HG03103 (cell line): ENCODE measurements around the gene PELI1.

ENCODE experiments used
- ATAC-seq: cut with Tn5 transposase; IDR thresholded peaks from one replicate; pipeline ENCODE4 v1.9.1; 2021; ENCODE audit warnings: low read depth; ENCODE audit not compliant: unreplicated experiment

Gene PELI1, protein sequence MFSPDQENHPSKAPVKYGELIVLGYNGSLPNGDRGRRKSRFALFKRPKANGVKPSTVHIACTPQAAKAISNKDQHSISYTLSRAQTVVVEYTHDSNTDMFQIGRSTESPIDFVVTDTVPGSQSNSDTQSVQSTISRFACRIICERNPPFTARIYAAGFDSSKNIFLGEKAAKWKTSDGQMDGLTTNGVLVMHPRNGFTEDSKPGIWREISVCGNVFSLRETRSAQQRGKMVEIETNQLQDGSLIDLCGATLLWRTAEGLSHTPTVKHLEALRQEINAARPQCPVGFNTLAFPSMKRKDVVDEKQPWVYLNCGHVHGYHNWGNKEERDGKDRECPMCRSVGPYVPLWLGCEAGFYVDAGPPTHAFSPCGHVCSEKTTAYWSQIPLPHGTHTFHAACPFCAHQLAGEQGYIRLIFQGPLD

DNA sequence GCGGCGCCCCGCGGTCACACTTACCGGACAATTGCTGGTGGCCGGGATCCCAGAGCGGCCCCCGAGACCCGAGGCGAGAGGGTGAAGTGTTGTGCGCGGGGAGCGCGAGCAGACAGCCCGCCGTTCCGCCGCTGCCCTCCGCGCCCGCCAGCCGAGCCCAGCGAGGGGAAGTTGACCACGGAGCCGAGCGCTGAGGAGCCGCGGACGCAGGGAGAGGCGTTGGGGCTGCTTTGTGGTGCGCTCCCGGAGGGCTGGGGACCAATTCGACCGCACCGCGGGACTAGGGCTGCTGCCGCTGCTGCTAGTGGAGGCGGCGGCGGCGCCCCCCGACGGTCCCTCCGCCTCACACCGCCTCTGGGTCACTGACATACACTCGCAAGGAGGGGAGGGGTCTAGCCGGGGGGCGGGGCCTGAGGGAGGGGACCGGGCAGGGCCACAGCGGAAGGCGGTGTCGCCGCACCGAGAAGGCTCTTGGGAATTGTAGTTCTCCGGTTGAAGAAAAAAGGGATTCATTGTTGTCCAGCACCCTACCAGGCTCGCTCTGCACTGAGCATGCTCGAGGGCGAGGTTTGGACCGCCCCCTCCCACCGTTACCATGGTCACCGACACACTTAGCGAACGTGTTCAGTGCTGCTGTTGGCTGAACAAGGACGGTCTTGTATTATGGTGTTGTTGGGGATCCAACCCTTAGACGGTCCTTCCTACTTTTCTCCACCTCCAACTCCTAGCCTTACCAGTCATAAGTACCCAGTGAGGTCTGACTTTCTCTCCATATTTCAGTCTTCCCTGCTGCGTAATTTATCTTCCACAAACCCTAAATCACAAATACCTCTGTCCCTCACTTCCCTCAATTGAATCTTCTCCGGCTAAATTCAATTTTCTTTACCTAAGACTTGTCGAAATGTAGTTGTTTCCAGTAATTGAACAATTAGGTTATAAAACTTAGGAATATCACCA lies at the start of gene PELI1:
TSS of gene PELI1 (minus strand) at position 364 of the 957 bp plus-strand sequence. CDS start 36,110 bp downstream, outside the sequence.
- ATAC-seq = peak; percentile 80

DNA sequence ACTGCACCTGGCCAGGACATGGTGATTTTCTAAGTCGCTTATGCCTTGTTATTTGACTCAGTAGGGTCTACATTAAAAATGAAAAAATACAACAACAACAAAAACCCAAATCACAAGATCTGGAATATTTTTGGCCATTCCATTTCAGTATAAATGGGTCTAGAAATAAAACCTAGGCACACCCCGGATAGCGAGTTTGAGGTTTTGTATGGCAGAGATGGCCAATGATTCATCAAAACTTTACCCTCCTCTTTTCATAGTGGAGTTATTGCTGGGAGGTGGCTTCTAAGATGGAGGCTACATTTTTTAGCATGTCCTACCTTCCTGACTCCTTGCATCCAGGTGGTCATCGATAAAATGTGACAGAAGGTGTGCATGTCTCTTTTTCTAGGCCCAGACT lies 49.3 kb upstream of the PELI1 start:
- no peak for ATAC-seq

DNA sequence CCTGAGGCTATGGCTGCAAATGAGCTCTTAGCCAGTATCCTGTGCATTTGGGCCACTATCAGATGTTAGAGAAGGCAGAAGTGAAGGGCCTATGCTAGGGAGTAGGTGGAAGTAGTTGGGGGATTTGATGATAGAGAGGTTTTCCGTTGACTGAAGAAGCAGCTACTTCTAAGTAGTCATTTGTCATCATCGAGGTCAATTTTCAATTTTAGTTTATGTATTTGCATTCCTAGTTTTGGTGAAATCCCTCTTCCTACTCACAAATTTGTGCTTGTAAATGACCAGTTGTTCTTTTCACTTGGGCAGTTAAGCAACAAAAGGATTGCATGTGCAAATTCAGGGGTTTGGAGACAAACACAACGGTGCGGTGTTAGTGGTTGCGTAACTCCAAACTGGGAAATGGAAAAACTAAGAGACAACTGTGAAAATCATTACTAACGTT lies 48.5 kb upstream of the PELI1 start:
- no peak for ATAC-seq

GRCh38 chr2:64192125-64192479 lies 47.9 kb upstream of the PELI1 start:
- ATAC-seq = no peak

GRCh38 chr2:64189586-64189985 lies 45.4 kb upstream of the PELI1 start:
- no peak for ATAC-seq

- no peak for ATAC-seq
These were observed 44.9 kb upstream of the PELI1 start for GRCh38 chr2:64189167-64189566.

GRCh38 chr2:64186699-64187605 lies 42.7 kb upstream of the PELI1 start:
- ATAC-seq = no peak

GRCh38 chr2:64179582-64180321 lies 35.5 kb upstream of the PELI1 start:
- ATAC-seq = peak; percentile 77

DNA sequence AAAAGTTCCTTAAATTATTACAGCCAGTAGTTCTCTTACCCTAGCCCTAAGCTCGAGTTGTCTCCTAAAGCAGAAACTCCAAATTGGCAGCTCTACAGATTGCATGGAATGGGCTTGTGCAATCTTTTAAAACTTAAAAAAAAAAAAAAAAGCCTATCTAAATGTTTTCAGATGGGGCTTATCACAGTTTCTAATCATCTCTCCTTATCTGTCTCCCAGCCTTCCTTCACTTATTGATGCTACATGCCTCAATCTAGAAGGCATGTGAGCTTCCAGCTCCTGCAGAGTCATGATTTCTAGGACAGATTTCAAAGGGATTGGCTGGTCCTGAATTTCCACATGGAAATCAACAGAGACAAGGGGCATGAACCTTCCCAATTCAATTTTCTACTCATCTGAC lies 33.1 kb upstream of the PELI1 start:
- no peak for ATAC-seq

GRCh38 chr2:64175419-64176197 lies 31.4 kb upstream of the PELI1 start:
- ATAC-seq = no peak

GRCh38 chr2:64173156-64174135 lies 29.2 kb upstream of the PELI1 start:
- no peak for ATAC-seq

- ATAC-seq = no peak
These were observed 24.5 kb upstream of the PELI1 start for GRCh38 chr2:64168756-64169155.

DNA sequence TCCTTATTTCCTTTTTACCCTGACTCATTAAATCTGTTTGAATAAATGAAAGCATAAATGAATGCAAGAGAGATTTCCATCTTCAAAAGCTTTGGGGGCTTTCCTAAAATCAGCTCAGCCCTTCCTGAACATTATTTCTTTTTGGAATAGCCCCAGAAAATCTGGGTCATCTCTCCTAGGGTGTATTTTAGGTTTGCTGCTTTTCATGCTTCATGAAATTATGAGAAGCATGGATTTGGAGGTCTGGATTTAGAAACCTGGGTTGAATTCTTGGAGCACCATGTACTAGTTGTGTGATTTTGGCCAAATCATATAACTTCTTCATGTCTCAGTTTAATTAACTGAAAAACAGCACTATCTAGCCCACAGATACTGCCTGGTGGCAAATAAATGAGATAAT lies 24.0 kb upstream of the PELI1 start:
- no peak for ATAC-seq

DNA sequence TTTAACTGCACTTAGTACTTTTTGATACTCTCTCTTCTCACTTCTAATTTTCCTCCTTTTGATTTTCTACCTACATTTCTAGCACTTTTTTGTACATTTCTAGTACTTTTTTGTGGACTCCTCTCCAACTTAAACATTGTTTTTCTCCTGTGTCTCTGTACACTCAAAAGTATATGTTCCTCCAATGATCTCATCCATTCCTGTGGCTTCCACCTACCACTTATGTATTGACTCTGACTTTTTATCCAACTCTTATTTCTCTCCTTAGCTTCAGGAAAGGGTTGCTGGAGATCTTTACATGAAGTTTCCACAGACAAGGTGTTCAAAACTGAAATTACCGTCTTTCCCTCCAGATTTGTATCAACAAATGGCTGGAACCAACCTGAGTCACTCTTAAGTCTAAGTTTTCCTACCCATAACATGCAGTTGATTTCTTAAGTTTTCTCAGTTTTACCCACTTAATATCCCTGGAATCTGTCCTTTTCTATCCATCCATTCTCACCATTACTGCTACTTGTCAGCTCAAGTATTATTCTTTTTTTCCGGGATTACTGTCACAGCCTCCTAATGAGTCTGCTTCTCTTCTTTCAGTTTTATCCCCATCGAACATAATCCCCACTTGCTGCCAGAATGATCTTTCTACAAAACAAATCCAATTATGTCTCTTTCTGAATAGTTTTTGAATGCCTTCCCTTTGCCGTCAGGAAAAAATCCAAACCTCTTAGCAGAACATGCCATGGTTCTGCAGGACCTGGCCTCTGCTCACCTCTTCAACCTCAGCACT lies 22.6 kb upstream of the PELI1 start:
- ATAC-seq = no peak

GRCh38 chr2:64166212-64166611 lies 22.0 kb upstream of the PELI1 start:
- ATAC-seq = no peak

GRCh38 chr2:64165706-64166105 lies 21.5 kb upstream of the PELI1 start:
- no peak for ATAC-seq

DNA sequence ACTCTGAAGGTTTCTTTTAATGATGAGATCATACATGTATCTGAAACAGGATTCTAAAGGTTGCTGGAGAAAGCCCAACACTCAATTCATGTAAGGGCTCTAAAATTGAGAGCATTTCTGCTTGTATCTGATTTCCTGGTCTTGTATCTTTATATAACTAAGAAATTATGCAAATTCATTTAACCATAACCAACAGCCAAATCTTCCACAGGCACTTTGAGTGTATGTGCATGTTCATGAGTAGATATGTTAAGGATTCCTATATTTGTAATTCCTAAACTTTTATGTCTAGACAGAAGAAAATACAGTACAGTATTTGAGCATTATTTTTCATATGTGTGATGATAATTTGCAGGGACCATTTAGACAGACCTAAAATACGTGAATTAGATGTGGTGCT lies 20.4 kb upstream of the PELI1 start:
- no peak for ATAC-seq
